WERI-Rb-1 (cell line): Measurements from ENCODE around the gene DYNC1I2.

Source experiments
- DNase-seq: peaks from one replicate; pipeline ENCODE4 v3.0.0-alpha.2; 2020
- H3K27ac ChIP-seq: fragments of 250-450 bp; sonication (Bioruptor Pico); 2 replicates; pipeline ENCODE4 v1.5.1; 2020; ENCODE audit warnings: mild to moderate bottlenecking, moderate library complexity
- H3K27me3 ChIP-seq: fragments of 250-450 bp; sonication (Bioruptor Pico); 2 replicates; pipeline ENCODE4 v1.5.1; 2021; ENCODE audit warnings: mild to moderate bottlenecking, low read depth, moderate library complexity; ENCODE audit not compliant: insufficient read depth, severe bottlenecking
- H3K36me3 ChIP-seq: fragments of 250-450 bp; sonication (Bioruptor Pico); 2 replicates; pipeline ENCODE4 v1.5.1; 2020; ENCODE audit warnings: mild to moderate bottlenecking, moderate library complexity
- H3K4me3 ChIP-seq: 2 replicates; pipeline ENCODE4 v1.5.1; 2011; ENCODE audit warnings: low read depth, mild to moderate bottlenecking, control low read depth, low read length
- H3K9me3 ChIP-seq: fragments of 250-450 bp; sonication (Bioruptor Pico); 2 replicates; pipeline ENCODE4 v1.5.1; 2021; ENCODE audit warnings: mild to moderate bottlenecking, moderate library complexity; ENCODE audit not compliant: severe bottlenecking
- TF ChIP-seq, protein P1 (sequence below): IDR thresholded peaks from 2 replicates; pipeline ENCODE4 v1.5.1; 2011; ENCODE audit warnings: low read depth, mild to moderate bottlenecking, control low read depth, inconsistent platforms, low read length

Gene DYNC1I2

DNA sequence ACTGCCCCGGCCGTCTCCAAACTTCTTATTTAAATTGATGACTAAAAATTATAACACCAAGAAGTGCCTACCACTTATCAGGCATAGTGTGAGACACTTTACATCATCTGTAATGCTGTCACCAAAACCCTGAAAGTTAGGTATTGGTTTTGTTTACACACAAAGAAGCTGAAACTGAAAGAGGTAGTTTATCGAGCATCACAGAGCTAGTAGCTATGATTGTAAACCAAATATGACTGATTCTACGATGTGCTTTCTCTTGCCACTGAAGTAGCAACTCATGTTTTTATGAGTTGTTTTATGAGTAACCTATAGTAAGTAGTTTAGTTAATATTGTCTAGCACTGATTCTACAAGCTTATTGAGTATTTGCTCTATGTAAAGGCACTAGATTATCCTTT, 31.5 kb downstream of the DYNC1I2 start:
- peaks cover 22% of the 10 kb centered on the region for H3K36me3 ChIP-seq
- H3K4me3 ChIP-seq, result no peak overlapping the region
- H3K27me3 ChIP-seq, result no peaks in the 10 kb centered on the region
- no peak for DNase-seq
- no peak overlapping the region for H3K27ac ChIP-seq
- TF ChIP-seq, protein P1, sequence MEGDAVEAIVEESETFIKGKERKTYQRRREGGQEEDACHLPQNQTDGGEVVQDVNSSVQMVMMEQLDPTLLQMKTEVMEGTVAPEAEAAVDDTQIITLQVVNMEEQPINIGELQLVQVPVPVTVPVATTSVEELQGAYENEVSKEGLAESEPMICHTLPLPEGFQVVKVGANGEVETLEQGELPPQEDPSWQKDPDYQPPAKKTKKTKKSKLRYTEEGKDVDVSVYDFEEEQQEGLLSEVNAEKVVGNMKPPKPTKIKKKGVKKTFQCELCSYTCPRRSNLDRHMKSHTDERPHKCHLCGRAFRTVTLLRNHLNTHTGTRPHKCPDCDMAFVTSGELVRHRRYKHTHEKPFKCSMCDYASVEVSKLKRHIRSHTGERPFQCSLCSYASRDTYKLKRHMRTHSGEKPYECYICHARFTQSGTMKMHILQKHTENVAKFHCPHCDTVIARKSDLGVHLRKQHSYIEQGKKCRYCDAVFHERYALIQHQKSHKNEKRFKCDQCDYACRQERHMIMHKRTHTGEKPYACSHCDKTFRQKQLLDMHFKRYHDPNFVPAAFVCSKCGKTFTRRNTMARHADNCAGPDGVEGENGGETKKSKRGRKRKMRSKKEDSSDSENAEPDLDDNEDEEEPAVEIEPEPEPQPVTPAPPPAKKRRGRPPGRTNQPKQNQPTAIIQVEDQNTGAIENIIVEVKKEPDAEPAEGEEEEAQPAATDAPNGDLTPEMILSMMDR, result no peak
- H3K9me3 ChIP-seq, result no peaks in the 10 kb centered on the region

GRCh38 chr2:171719660-171720059, 32.4 kb downstream of the DYNC1I2 start:
- H3K27me3 ChIP-seq, result no peaks in the 10 kb centered on the region
- H3K4me3 ChIP-seq, result no peak overlapping the region
- no peaks in the 10 kb centered on the region for H3K9me3 ChIP-seq
- no peak overlapping the region for H3K27ac ChIP-seq
- no peak for DNase-seq
- TF ChIP-seq, protein P1, result no peak
- H3K36me3 ChIP-seq, result peaks cover 22% of the 10 kb centered on the region

DNA sequence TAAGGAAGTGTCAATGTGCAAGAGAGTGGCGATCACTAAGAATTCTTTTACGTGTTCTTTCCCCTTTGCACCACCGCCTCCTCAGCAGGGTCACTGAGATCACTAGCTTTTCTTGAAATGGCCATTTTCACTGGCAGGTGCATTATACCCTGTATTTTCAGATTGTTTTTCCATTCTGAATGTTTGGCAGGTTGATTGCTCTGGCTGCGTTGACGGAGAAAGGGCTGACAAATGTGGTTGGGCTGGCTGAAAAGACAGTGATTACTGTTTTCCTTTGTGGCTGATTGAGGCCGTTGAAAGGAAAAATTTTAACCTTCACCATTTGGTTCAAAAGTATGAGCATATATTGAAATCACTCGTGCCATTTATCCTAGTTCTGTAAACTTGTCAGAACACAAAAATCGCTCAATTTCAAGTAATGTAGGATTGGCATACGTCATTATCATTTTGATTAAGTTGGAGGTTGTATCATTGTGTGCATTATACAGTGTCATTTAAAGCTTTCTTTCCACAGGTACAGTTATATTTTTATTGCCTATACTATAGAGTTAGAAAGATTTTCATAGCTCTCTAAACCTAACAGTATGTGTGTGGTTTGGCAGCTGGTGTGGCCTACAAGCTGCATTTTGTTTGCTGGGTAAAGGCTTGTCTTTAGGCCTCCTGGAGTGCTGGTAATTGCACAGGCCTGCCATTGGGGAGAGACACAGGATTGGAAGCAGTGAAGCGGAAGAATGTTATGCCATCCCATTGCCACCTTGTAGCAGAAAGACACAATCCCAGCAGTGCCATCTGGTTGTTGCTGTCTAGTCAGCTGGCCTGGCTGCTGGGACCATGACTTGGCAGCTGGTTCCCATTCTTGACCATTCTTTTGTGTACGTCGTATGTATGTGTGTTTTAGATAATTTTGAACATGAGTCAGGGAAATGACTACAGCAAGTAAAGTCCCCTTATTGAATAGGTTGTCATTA, 36.7 kb downstream of the DYNC1I2 start:
- H3K27me3 ChIP-seq, result no peaks in the 10 kb centered on the region
- H3K4me3 ChIP-seq, result no peak overlapping the region
- H3K27ac ChIP-seq, result no peak overlapping the region
- peaks cover 21% of the 10 kb centered on the region for H3K36me3 ChIP-seq
- TF ChIP-seq, protein P1, result peak; percentile 36
- peak; percentile 42 for DNase-seq
- no peaks in the 10 kb centered on the region for H3K9me3 ChIP-seq

DNA sequence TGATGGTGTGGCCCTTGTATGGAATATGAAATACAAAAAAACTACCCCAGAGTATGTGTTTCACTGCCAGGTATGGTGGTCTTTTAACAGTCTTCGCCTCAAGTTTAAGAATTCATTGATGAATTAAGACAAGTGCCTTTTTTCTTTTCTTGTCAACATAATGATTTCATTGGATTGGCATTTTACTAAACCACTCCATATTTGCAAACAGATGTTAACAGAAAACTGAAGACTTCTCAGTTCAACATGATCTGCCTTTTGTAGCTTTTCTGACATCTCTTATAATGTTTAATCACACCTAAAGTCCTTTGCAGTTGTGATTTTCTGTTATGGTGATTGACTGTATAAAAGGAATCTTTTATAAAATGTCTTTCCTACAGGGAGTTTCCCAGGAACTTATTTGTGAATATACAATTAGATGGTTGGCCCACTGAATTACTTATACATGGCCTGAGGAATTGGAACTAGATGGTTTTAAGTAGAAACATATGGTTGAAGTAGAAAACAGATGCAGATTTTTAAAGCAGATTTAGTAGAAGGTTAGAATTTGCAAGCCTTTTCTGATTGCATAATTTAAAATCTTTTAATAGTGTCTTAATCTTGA, 39.7 kb downstream of the DYNC1I2 start:
- DNase-seq, result no peak
- H3K36me3 ChIP-seq, result peaks cover 50% of the 10 kb centered on the region
- TF ChIP-seq, protein P1, result no peak
- no peaks in the 10 kb centered on the region for H3K9me3 ChIP-seq
- H3K27ac ChIP-seq, result no peak overlapping the region
- H3K4me3 ChIP-seq, result no peak overlapping the region
- H3K27me3 ChIP-seq, result no peaks in the 10 kb centered on the region

GRCh38 chr2:171728989-171729951, 42.0 kb downstream of the DYNC1I2 start:
- H3K4me3 ChIP-seq, result no peak overlapping the region
- TF ChIP-seq, protein P1, result no peak
- peaks cover 51% of the 10 kb centered on the region for H3K36me3 ChIP-seq
- no peaks in the 10 kb centered on the region for H3K9me3 ChIP-seq
- DNase-seq, result no peak
- H3K27me3 ChIP-seq, result no peaks in the 10 kb centered on the region
- H3K27ac ChIP-seq, result no peak overlapping the region
